ENCODE results near the gene TMEM243. TPM values are rescaled to one million over a fixed set of nuclear protein-coding genes. Genes with fewer than 3 reads are reported as not detected.

TMEM243 gene
- total RNA-seq, 1 experiment from 2014 or later: 15.4 TPM

DNA sequence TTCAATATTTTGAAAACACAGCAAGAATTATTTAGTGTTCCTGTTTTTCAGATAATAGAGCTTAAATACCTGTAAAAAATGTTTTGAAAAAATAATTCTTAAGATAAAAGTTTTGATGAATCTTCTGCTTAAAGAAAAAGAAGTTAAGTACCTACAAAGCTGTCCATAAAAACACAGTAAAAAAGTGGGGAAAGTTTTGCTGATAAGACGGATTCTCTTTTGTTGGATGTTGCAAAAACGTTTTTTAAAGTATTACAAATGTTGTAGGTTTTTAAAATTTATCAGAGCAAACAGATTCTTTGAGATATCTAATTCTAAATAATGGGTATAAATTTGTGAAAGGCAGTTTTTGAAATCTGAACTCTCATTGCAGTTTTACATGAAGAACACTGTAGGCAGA is 55.1 kb downstream of the TMEM243 start:
- no TSS peak for BruUV-seq (replicated peaks)
- DNase-seq (ENCODE audit: low read depth, low spot score): no peak
- peaks cover 38% of the 10 kb centered on the region for H3K36me3 ChIP-seq (ENCODE audit: control insufficient read depth, insufficient read depth, low read length)
- no peaks in the 10 kb centered on the region for H3K4me1 ChIP-seq (ENCODE audit: control insufficient read depth, insufficient read depth, low read length)
- no peak for ATAC-seq
- H3K4me3 ChIP-seq (ENCODE audit: low read depth in 2 of 2, low read length in 2 of 2): no peak overlapping the region
- in situ Hi-C loops (cut with HindIII; ENCODE audit: low pct_unique_long_range_greater_than_20kb, low sequenced_read_pairs) (no loop called here), intact Hi-C loops (cut with micrococcal nuclease; ENCODE audit: unreplicated experiment) (no loop called here)
- no peak overlapping the region for H3K27ac ChIP-seq (ENCODE audit: low read length)
- H3K27me3 ChIP-seq (ENCODE audit: control insufficient read depth, insufficient read depth, low read length): no peaks in the 10 kb centered on the region
- TF ChIP-seq, protein P1, sequence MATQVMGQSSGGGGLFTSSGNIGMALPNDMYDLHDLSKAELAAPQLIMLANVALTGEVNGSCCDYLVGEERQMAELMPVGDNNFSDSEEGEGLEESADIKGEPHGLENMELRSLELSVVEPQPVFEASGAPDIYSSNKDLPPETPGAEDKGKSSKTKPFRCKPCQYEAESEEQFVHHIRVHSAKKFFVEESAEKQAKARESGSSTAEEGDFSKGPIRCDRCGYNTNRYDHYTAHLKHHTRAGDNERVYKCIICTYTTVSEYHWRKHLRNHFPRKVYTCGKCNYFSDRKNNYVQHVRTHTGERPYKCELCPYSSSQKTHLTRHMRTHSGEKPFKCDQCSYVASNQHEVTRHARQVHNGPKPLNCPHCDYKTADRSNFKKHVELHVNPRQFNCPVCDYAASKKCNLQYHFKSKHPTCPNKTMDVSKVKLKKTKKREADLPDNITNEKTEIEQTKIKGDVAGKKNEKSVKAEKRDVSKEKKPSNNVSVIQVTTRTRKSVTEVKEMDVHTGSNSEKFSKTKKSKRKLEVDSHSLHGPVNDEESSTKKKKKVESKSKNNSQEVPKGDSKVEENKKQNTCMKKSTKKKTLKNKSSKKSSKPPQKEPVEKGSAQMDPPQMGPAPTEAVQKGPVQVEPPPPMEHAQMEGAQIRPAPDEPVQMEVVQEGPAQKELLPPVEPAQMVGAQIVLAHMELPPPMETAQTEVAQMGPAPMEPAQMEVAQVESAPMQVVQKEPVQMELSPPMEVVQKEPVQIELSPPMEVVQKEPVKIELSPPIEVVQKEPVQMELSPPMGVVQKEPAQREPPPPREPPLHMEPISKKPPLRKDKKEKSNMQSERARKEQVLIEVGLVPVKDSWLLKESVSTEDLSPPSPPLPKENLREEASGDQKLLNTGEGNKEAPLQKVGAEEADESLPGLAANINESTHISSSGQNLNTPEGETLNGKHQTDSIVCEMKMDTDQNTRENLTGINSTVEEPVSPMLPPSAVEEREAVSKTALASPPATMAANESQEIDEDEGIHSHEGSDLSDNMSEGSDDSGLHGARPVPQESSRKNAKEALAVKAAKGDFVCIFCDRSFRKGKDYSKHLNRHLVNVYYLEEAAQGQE (IDR thresholded peaks at IDR 0.05; ENCODE audit: insufficient read depth in 1 of 2, low read depth in 2 of 2, low read length in 1 of 2): no peak
- no peaks in the 10 kb centered on the region for H3K9me3 ChIP-seq (ENCODE audit: control insufficient read depth, insufficient read depth, low read depth, low read length)
- POLR2A ChIA-PET: no interaction called here
- CTCF ChIA-PET: no interaction called here

DNA sequence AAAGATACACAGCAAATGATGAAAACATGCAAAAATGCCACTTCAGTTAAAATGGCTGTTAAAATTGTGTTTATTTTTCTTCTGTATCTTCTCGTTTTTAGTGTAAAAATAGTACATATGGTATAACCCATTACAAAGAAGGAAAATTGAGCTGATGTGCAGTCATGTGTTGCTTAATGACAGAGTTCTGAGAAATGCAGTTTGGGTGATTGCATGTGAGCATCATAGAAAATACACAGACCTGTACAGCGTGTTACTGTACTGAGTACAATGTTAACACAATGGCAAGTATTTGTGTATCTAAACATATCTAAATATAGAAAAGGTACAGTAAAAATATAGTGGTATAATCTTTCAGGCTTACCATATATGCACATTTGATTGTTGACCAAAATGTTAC is 60.0 kb downstream of the TMEM243 start:
- POLR2A ChIA-PET: interaction anchor here (0.7 kb wide), 1 partner anchor 513 kb away, joined by 3 read pairs; no protein-coding TSS in a partner anchor

More for the DNA sequence above, 60.0 kb downstream of the TMEM243 start:
- Histone ChIP-seq H3K4me3 (ENCODE audit: low read depth in 2 of 2, low read length in 2 of 2) (no peak overlapping the region), H3K9me3 (ENCODE audit: control insufficient read depth, insufficient read depth, low read depth, low read length) (no peaks in the 10 kb centered on the region), H3K27me3 (ENCODE audit: control insufficient read depth, insufficient read depth, low read length) (no peaks in the 10 kb centered on the region), H3K4me1 (ENCODE audit: control insufficient read depth, insufficient read depth, low read length) (peaks cover 13% of the 10 kb centered on the region), H3K36me3 (ENCODE audit: control insufficient read depth, insufficient read depth, low read length) (peaks cover 15% of the 10 kb centered on the region), H3K27ac (ENCODE audit: low read length) (no peak overlapping the region)
- TF ChIP-seq, protein P2, sequence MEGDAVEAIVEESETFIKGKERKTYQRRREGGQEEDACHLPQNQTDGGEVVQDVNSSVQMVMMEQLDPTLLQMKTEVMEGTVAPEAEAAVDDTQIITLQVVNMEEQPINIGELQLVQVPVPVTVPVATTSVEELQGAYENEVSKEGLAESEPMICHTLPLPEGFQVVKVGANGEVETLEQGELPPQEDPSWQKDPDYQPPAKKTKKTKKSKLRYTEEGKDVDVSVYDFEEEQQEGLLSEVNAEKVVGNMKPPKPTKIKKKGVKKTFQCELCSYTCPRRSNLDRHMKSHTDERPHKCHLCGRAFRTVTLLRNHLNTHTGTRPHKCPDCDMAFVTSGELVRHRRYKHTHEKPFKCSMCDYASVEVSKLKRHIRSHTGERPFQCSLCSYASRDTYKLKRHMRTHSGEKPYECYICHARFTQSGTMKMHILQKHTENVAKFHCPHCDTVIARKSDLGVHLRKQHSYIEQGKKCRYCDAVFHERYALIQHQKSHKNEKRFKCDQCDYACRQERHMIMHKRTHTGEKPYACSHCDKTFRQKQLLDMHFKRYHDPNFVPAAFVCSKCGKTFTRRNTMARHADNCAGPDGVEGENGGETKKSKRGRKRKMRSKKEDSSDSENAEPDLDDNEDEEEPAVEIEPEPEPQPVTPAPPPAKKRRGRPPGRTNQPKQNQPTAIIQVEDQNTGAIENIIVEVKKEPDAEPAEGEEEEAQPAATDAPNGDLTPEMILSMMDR (IDR thresholded peaks at IDR 0.05): no peak
- TF ChIP-seq POLR2AphosphoS5 (IDR thresholded peaks at IDR 0.05; ENCODE audit: low read depth, low read length): no peak
- no peak for TF ChIP-seq SIN3A (IDR thresholded peaks at IDR 0.05; ENCODE audit: borderline replicate concordance, insufficient read depth, low read depth, low read length)
- TF ChIP-seq TCF7L2 (IDR thresholded peaks at IDR 0.05; ENCODE audit: low read depth, low read length): no peak
- TF ChIP-seq, protein P1 (IDR thresholded peaks at IDR 0.05; ENCODE audit: insufficient read depth in 1 of 2, low read depth in 2 of 2, low read length in 1 of 2): no peak
- CTCF ChIA-PET: no interaction called here
- no peak for DNase-seq (ENCODE audit: low read depth, low spot score)
- no TSS peak for BruUV-seq (replicated peaks)
- no peak for ATAC-seq
- intact Hi-C loops (cut with micrococcal nuclease; ENCODE audit: unreplicated experiment): no loop called here
- in situ Hi-C loops (cut with HindIII; ENCODE audit: low pct_unique_long_range_greater_than_20kb, low sequenced_read_pairs): no loop called here
